ENCODE data around the gene EFCAB6. TPM values are rescaled to one million over a fixed set of nuclear protein-coding genes. Genes with fewer than 3 reads are reported as not detected.

The EFCAB6 gene
- total and polyA plus RNA-seq, 11 donors = 0.53 to 2.3 (median 1.5) TPM

GRCh38 chr22:43745783-43746356, 66.2 kb downstream of the EFCAB6 start:
- peak in 1 of 4 donors; percentile 39 for ATAC-seq
- H3K27ac ChIP-seq = peak overlapping the region in 1 of 12 donors; percentile 48
- 77 to 81% (median 80%) methylated on average over 13 of the region's 13 CpGs for WGBS, 4 donors

DNA sequence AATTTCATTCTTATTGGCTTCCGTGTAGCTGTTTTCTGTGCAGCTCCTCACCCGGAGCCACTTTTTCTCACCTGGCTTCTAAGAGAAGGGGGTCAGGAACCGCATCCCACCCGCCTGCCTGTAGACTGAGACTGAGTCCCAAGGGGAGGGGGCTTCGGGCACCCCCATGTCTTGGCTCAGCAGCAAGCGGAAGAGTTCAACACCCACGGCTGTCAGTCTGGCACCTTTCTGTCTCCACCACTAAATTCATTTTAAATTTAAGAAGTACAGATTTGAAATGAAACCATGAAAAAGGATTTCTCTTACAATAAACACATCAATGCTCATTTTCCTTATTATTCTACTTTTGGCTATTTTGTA, 66.7 kb downstream of the EFCAB6 start:
- DNase-seq = no peak
- TF ChIP-seq, protein P1, sequence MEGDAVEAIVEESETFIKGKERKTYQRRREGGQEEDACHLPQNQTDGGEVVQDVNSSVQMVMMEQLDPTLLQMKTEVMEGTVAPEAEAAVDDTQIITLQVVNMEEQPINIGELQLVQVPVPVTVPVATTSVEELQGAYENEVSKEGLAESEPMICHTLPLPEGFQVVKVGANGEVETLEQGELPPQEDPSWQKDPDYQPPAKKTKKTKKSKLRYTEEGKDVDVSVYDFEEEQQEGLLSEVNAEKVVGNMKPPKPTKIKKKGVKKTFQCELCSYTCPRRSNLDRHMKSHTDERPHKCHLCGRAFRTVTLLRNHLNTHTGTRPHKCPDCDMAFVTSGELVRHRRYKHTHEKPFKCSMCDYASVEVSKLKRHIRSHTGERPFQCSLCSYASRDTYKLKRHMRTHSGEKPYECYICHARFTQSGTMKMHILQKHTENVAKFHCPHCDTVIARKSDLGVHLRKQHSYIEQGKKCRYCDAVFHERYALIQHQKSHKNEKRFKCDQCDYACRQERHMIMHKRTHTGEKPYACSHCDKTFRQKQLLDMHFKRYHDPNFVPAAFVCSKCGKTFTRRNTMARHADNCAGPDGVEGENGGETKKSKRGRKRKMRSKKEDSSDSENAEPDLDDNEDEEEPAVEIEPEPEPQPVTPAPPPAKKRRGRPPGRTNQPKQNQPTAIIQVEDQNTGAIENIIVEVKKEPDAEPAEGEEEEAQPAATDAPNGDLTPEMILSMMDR (IDR thresholded peaks at IDR 0.05) = no peak
- no peak for TF ChIP-seq POLR2A (IDR thresholded peaks at IDR 0.05)
- WGBS, 4 donors = 62 to 73% (median 67%) methylated on average over 7 of the region's 7 CpGs
- intact Hi-C loops (cut with DNase I) = no loop called here
- Histone ChIP-seq H3K4me3 (no peak overlapping the region), H3K27ac (peak overlapping the region in 4 of 12 donors; percentile 28 to 64 (median 45)), H3K9me3 (no peaks in the 10 kb centered on the region), H3K27me3 (peaks cover 0 to 11% (median 0%) of the 10 kb centered on the region in 9 donors), H3K36me3 (no peaks in the 10 kb centered on the region), H3K4me1 (peaks cover 0 to 21% (median 8%) of the 10 kb centered on the region in 12 donors)
- ATAC-seq = no peak

More at GRCh38 chr22:43745783-43746356, 66.2 kb downstream of the EFCAB6 start:
- no peaks in the 10 kb centered on the region for H3K36me3 ChIP-seq
- peaks cover 0 to 11% (median 0%) of the 10 kb centered on the region in 9 donors for H3K27me3 ChIP-seq
- intact Hi-C loops (cut with DNase I) = no loop called here
- H3K4me1 ChIP-seq = peaks cover 0 to 18% (median 5%) of the 10 kb centered on the region in 12 donors
- TF ChIP-seq POLR2A (IDR thresholded peaks at IDR 0.05) = no peak
- TF ChIP-seq, protein P1 (IDR thresholded peaks at IDR 0.05) = no peak
- H3K9me3 ChIP-seq = no peaks in the 10 kb centered on the region
- no peak for DNase-seq
- no peak overlapping the region for H3K4me3 ChIP-seq

DNA sequence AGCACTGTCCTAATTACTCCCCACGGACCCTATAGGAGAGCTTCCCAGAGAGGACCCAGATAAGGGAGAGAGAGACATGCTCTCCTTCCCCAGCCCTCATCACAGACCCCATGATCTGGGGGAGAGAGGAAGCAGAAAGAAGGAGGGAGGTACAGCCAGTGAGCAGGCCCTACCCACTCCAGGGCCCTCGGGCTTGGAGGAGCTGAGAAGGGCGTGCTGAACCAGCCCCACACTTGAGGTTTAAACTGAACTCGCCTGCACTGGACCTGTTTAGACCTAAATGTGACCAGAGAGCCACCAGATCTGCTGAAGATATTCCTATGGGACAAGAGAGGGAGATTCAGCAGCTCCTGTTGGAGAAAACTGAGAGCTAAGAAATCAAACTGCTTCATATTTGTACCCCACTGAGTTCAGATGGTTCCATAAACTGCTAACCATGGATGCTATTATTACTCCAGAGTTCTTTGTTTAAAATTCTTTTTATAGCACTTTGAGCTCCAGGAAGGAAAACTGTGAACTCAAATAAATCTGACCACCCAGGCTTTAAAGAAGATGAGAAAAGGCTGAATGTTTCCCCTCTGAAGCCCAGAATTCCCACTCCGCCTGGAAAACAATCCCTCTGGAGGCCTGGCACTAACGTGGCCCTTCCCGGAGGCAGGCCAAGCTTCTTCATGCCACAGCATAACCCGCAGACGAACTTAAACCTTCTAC, 67.2 kb downstream of the EFCAB6 start:
- TF ChIP-seq POLR2A (IDR thresholded peaks at IDR 0.05) = no peak
- TF ChIP-seq, protein P1 (IDR thresholded peaks at IDR 0.05) = no peak
- Histone ChIP-seq H3K4me1 (peaks cover 0 to 24% (median 9%) of the 10 kb centered on the region in 12 donors), H3K27me3 (peaks cover 0 to 11% (median 0%) of the 10 kb centered on the region in 9 donors), H3K27ac (peak overlapping the region in 4 of 12 donors; percentile 28 to 64 (median 45)), H3K4me3 (no peak overlapping the region), H3K9me3 (no peaks in the 10 kb centered on the region), H3K36me3 (no peaks in the 10 kb centered on the region)
- DNase-seq (no peak), ATAC-seq (no peak)
- 56 to 67% (median 63%) methylated on average over 9 of the region's 9 CpGs for WGBS, 4 donors
- intact Hi-C loops (cut with DNase I) = no loop called here

- intact Hi-C loops (cut with DNase I) = no loop called here
- peaks cover 0 to 11% (median 0%) of the 10 kb centered on the region in 9 donors for H3K27me3 ChIP-seq
- peak overlapping the region in 1 of 12 donors; percentile 48 for H3K27ac ChIP-seq
- WGBS, 4 donors = 93 to 96% (median 95%) methylated on average over 3 of the region's 3 CpGs
- DNase-seq (no peak), ATAC-seq (no peak)
- H3K9me3 ChIP-seq = no peaks in the 10 kb centered on the region
- TF ChIP-seq POLR2A (IDR thresholded peaks at IDR 0.05) = no peak
- TF ChIP-seq, protein P1 (IDR thresholded peaks at IDR 0.05) = no peak
- peaks cover 0 to 24% (median 9%) of the 10 kb centered on the region in 12 donors for H3K4me1 ChIP-seq
- no peaks in the 10 kb centered on the region for H3K36me3 ChIP-seq
- H3K4me3 ChIP-seq = no peak overlapping the region
Observed at GRCh38 chr22:43743929-43744643, 68.0 kb downstream of the EFCAB6 start.

Measured in heart left ventricle (tissue), 16 donors.